Astrocyte of the cerebellum (primary cell): ENCODE measurements around the gene EXOC7.
A peak's percentile ranks its signal among the peaks of the same experiment; 100 is the strongest.

Source experiments
- DNase-seq: peaks from one replicate; pipeline ENCODE4 v3.0.0-alpha.2; 2011; ENCODE audit warnings: low read depth
- H3K4me3 ChIP-seq: 2 replicates; pipeline ENCODE4 v1.5.1; 2011; ENCODE audit warnings: mild to moderate bottlenecking, low read depth, low read length, moderate library complexity
- CTCF ChIP-seq: IDR thresholded peaks from 2 replicates; pipeline ENCODE4 v1.5.1; 2012; ENCODE audit warnings: low read length, low read depth, moderate library complexity, mild to moderate bottlenecking; ENCODE audit errors: missing control alignments
- in situ Hi-C: cut with HindIII; loops from 2 replicates; pipeline ENCODE4 v1.10.0; 2017; ENCODE audit warnings: low sequenced_read_pairs

Gene EXOC7

GRCh38 chr17:76053246-76054111 is 50.1 kb downstream of the EXOC7 start:
- no peak for DNase-seq
- H3K4me3 ChIP-seq, result no peak overlapping the region

GRCh38 chr17:76051561-76051960 is 52.0 kb downstream of the EXOC7 start:
- DNase-seq, result no peak
- in situ Hi-C loops, result no loop called here
- no peak overlapping the region for H3K4me3 ChIP-seq
- no peak for TF ChIP-seq CTCF

More at GRCh38 chr17:76053246-76054111, 50.1 kb downstream of the EXOC7 start:
- no peak for TF ChIP-seq CTCF
- in situ Hi-C loops, result no loop called here

- peak; percentile 34 for DNase-seq
- no peak overlapping the region for H3K4me3 ChIP-seq
- in situ Hi-C loops, result no loop called here
- no peak for TF ChIP-seq CTCF
Observed at GRCh38 chr17:76050538-76051467, 52.8 kb downstream of the EXOC7 start.

GRCh38 chr17:76049836-76050537 is 53.6 kb downstream of the EXOC7 start:
- H3K4me3 ChIP-seq, result no peak overlapping the region
- TF ChIP-seq CTCF, result no peak
- in situ Hi-C loops, result no loop called here
- DNase-seq, result no peak

GRCh38 chr17:76049239-76049638 is 54.3 kb downstream of the EXOC7 start:
- TF ChIP-seq CTCF, result no peak
- in situ Hi-C loops, result no loop called here
- no peak for DNase-seq

GRCh38 chr17:76048711-76049110 is 54.9 kb downstream of the EXOC7 start:
- DNase-seq, result peak; percentile 26
- in situ Hi-C loops, result no loop called here
- TF ChIP-seq CTCF, result no peak
- H3K4me3 ChIP-seq, result no peak overlapping the region

More at GRCh38 chr17:76049239-76049638, 54.3 kb downstream of the EXOC7 start:
- H3K4me3 ChIP-seq, result no peak overlapping the region
